Heart left ventricle (tissue), 16 donors: ENCODE results near the gene SPTBN4. TPM values are rescaled to one million over a fixed set of nuclear protein-coding genes. Genes with fewer than 3 reads are reported as not detected.

Source experiments
- ATAC-seq, 4 donors: fragments of 200-7000 bp; cut with Tn5 transposase; one replicate each; pipeline ENCODE4 v1.9.1; 2020 to 2022; ENCODE audit warnings: moderate library complexity in 4 of 4, mild to moderate bottlenecking in 3 of 4, moderate number of reproducible peaks in 1 of 4
- DNase-seq, 5 donors: peaks; one replicate each; pipeline ENCODE4 v3.0.0-alpha.2; 2020
- H3K27ac ChIP-seq, 12 donors: fragments of 200-600 bp; sonication (generic) in 4 of 12; one replicate each; pipeline versions ENCODE4 v1.5.0 to v1.8.0; 2016 to 2022; ENCODE audit warnings: mild to moderate bottlenecking in 2 of 12
- H3K27me3 ChIP-seq, 9 donors: fragments of 200-600 bp; sonication (generic) in 2 of 9; one replicate each; pipeline versions ENCODE4 v1.5.1 to v1.8.0; 2016 to 2022; ENCODE audit warnings: mild to moderate bottlenecking in 3 of 9
- H3K36me3 ChIP-seq, 9 donors: fragments of 200-600 bp; sonication (generic) in 2 of 9; one replicate each; pipeline versions ENCODE4 v1.5.0 to v1.8.0; 2018 to 2022; ENCODE audit warnings: mild to moderate bottlenecking in 2 of 9
- H3K4me1 ChIP-seq, 12 donors: fragments of 200-600 bp; sonication (generic) in 4 of 12; one replicate each; pipeline versions ENCODE4 v1.5.0 to v1.8.0; 2016 to 2022; ENCODE audit warnings: mild to moderate bottlenecking in 3 of 12
- H3K4me3 ChIP-seq, 12 donors: fragments of 200-600 bp; sonication (generic) in 4 of 12; one replicate each; pipeline versions ENCODE4 v1.5.0 to v1.8.0; 2017 to 2022; ENCODE audit warnings: mild to moderate bottlenecking in 9 of 12, moderate library complexity in 4 of 12
- H3K9me3 ChIP-seq, 12 donors: fragments of 200-600 bp; sonication (generic) in 4 of 12; one replicate each; pipeline versions ENCODE4 v1.5.0 to v1.8.0; 2016 to 2022; ENCODE audit warnings: mild to moderate bottlenecking in 1 of 12
- POLR2A ChIP-seq, 2 donors: fragments of 450-650 bp; IDR thresholded peaks; one replicate each; pipeline ENCODE4 v1.6.1; 2017; ENCODE audit warnings: antibody characterized with exemption in 2 of 2, mild to moderate bottlenecking in 2 of 2, moderate library complexity in 2 of 2
- WGBS, 4 donors: extraction: QIAGEN DNeasy Blood & Tissue Kit in 2 of 4; methylation state at CpG; one replicate each; pipeline versions ENCODE4 v1.1.5 to v1.1.7; 2013 to 2018; 5-methylcytosine and 5-hydroxymethylcytosine counted together
- intact Hi-C, 10 donors: fragments of 100-400 bp; cut with DNase I; formaldehyde crosslinking; loops; one replicate each; pipeline versions ENCODE4 v1.11.1 to v1.14.2; 2022
- polyA plus RNA-seq, 2 donors: library from polyadenylated mRNA; stranded (reverse); fragments of 200-250 nt; gene quantifications; one replicate each; pipeline ENCODE4 v1.2.3, GENCODE V29; 2013
- total RNA-seq, 9 donors: library from RNA; depleted of rRNA in 2 of 9; stranded (reverse); fragments of >200 nt in 2 of 9; fragmentation: NEBNext Ultra II Directional in 3 of 9; extraction: Animal tissue kit (Norgen Biotek cat#: 25700) in 3 of 9; gene quantifications; one replicate each; pipeline versions ENCODE4 v1.1.0 to v1.2.4, GENCODE V29; 2016 to 2023
- TF ChIP-seq, protein P1 (sequence below), 12 donors: fragments of 200-600 bp; sonication (generic) in 4 of 12; IDR thresholded peaks; one replicate each; pipeline versions ENCODE4 v1.5.0 to v1.8.0; 2018 to 2022; ENCODE audit warnings: antibody characterized with exemption in 12 of 12, mild to moderate bottlenecking in 5 of 12
- donor health status: ischemic (EF 13 %, LVEDD 7.1; RV severe dilation, severe dysfunction).
- donor health status: healthy with polysubstance abuse.
- donor health status: DM: no; HTN: yes; CAD: no.
- donor health status: DM: no; HTN: no; CAD: no.
- donor health status: ischemic (EF 25% LVEDD 6.9; RV normal size, moderate dysfunction).
- donor health status: ischemic (EF 25% LVEDD 5.7; RV mildly dilated, moderate dysfunction).
- donor health status: healthy.
- donor health status: DM: yes; HTN: yes; CAD: no.
- donor health status: ischemic (EF 35%, LVEDD 5.7; RV mildly dilated, moderate dysfunction).
- donor health status: nonischemic (EF 11% LVEDD 7.7; RV severe dilation, severe dysfunction).
- donor health status: DM: yes; HTN: yes; CAD: no.
- donor health status: PGD.
- donor health status: ischemic (EF 29% LVEDD 5.4; RV normal size, mild dysfunction).
- donor health status: nonischemic (EF 23%, LVEDD 6.1; RV moderate dilation, normal function).

SPTBN4 gene
- total and polyA plus RNA-seq, 11 donors: 1.9 to 8.7 (median 4.2) TPM

DNA sequence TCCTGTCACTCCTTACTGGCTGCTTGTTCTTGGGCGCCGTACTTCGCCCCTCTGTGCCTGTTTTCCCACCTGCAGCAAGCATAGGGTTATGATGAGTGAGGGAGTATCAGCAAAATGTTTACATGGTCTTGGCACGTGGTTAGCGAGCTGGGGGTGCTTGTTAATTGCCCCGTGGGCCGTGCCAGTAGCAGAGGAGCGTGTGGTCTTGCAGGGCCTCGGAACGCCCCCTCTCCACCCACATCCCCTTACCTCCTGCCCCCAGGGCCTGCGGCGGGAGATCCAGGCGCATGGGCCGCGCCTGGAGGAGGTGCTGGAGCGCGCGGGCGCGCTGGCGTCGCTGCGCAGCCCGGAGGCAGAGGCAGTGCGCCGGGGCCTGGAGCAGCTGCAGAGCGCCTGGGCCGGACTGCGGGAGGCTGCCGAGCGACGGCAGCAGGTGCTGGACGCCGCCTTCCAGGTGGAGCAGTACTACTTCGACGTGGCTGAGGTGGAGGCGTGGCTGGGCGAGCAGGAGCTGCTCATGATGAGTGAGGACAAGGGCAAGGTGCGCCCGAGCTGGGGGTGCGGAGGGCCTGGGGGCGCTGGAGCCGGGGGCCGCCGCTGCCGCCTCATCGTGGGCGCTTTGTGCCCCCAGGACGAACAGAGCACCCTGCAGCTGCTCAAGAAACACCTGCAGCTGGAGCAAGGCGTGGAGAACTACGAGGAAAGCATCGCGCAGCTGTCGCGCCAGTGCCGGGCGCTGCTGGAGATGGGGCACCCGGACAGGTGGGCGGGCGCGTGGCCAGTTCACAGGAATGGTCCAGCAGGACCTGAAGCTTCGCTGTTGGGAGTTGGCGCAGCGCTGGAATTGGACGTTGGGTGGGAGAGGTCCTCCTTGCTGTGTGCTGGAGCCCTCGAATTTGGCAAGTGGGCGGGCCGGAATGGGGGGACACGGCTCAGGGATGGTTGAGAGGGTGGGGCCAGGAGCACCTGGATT is 87.4 kb downstream of the SPTBN4 start:
- Histone ChIP-seq H3K4me1 (peaks cover 0 to 3% (median 0%) of the 10 kb centered on the region in 12 donors), H3K27ac (no peak overlapping the region), H3K4me3 (no peak overlapping the region), H3K27me3 (peaks cover 0 to 50% (median 8%) of the 10 kb centered on the region in 9 donors), H3K36me3 (no peaks in the 10 kb centered on the region), H3K9me3 (no peaks in the 10 kb centered on the region)
- ATAC-seq (no peak), DNase-seq (peak in 1 of 5 donors; percentile 60)
- WGBS, 4 donors: 21 to 45% (median 28%) methylated on average over 43 to 69 of the region's 69 CpGs
- no peak for TF ChIP-seq POLR2A (IDR thresholded peaks at IDR 0.05)
- TF ChIP-seq, protein P1, sequence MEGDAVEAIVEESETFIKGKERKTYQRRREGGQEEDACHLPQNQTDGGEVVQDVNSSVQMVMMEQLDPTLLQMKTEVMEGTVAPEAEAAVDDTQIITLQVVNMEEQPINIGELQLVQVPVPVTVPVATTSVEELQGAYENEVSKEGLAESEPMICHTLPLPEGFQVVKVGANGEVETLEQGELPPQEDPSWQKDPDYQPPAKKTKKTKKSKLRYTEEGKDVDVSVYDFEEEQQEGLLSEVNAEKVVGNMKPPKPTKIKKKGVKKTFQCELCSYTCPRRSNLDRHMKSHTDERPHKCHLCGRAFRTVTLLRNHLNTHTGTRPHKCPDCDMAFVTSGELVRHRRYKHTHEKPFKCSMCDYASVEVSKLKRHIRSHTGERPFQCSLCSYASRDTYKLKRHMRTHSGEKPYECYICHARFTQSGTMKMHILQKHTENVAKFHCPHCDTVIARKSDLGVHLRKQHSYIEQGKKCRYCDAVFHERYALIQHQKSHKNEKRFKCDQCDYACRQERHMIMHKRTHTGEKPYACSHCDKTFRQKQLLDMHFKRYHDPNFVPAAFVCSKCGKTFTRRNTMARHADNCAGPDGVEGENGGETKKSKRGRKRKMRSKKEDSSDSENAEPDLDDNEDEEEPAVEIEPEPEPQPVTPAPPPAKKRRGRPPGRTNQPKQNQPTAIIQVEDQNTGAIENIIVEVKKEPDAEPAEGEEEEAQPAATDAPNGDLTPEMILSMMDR (IDR thresholded peaks at IDR 0.05): no peak
- intact Hi-C loops: no loop called here

DNA sequence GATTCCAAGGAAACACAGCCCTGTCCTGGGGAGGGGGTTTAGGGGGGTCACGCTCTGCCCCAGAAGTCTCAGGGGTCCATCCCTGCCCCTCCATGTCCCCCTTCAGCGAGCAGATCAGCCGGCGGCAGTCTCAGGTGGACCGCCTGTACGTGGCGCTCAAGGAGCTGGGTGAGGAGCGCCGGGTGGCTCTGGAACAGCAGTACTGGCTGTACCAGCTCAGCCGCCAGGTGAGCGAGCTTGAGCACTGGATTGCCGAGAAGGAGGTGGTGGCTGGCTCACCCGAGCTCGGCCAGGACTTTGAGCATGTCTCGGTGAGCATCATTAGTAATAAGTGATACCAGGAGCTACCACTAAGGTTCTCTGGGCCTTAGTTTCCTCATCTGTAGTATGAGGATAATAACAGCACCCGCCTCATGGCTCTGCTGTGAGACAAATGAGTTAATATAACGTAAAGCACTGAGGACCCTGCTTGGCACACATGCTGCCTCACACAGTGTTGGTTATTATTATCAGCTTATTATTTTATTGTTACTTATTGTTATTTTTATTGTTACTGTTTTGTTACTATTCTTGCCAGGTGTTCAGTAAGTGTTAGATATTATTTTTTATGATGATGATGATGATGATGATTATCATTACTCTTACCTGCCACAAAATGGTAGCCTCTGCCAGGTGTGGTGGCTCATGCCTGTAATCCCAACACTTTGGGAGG is 89.3 kb downstream of the SPTBN4 start:
- Histone ChIP-seq H3K9me3 (no peaks in the 10 kb centered on the region), H3K27ac (no peak overlapping the region), H3K27me3 (peaks cover 0 to 39% (median 8%) of the 10 kb centered on the region in 9 donors), H3K4me3 (no peak overlapping the region), H3K4me1 (no peaks in the 10 kb centered on the region), H3K36me3 (no peaks in the 10 kb centered on the region)
- DNase-seq (peak in 1 of 5 donors; percentile 46), ATAC-seq (no peak)
- intact Hi-C loops: no loop called here
- WGBS, 4 donors: 75 to 91% (median 79%) methylated on average over 13 to 17 of the region's 17 CpGs
- TF ChIP-seq POLR2A (IDR thresholded peaks at IDR 0.05): no peak
- TF ChIP-seq, protein P1 (IDR thresholded peaks at IDR 0.05): no peak

DNA sequence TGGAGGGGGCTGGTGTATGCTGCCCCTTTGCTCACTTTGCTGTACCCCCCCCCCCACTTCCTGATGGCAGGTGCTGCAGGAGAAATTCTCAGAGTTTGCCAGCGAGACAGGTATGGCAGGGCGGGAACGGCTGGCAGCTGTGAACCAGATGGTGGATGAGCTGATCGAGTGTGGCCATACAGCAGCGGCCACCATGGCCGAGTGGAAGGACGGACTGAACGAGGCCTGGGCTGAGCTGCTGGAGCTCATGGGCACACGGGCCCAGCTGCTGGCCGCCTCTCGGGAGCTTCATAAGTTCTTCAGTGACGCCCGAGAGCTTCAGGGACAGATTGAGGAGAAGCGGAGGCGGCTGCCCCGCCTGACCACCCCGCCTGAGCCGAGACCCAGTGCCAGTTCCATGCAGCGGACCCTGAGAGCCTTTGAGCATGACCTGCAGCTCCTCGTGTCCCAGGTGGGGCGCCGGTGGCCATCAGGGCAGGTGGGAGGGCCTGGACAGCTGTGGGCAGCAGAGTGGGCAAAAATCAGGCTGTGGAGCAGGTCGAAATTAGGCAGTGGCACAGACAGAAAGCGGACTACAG is 90.2 kb downstream of the SPTBN4 start:
- no peak for TF ChIP-seq POLR2A (IDR thresholded peaks at IDR 0.05)
- TF ChIP-seq, protein P1 (IDR thresholded peaks at IDR 0.05): no peak
- Histone ChIP-seq H3K36me3 (no peaks in the 10 kb centered on the region), H3K4me3 (no peak overlapping the region), H3K4me1 (no peaks in the 10 kb centered on the region), H3K27ac (no peak overlapping the region), H3K27me3 (peaks cover 0 to 40% (median 8%) of the 10 kb centered on the region in 9 donors), H3K9me3 (no peaks in the 10 kb centered on the region)
- ATAC-seq (no peak), DNase-seq (peak in 1 of 5 donors; percentile 27)
- 82 to 91% (median 85%) methylated on average over 12 to 24 of the region's 24 CpGs for WGBS, 4 donors
- intact Hi-C loops: no loop called here

DNA sequence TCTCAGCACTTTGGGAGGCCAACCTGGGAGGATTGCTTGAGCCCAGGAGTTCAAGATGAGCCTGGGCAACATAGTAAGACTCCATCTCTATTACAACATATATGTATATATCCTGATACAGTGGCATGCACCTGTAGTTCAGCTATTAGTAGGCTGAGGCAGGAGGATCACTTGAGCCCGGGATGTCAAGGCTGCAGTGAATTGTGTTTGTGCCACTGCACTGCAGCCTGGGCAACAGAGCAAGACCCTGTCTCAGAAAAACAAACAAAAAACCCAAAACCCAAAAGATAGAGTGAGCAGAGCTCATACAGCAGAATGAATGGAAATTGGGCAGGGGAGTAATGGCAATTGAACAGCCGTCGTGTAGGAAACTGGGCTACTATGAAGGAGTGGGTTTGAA is 92.6 kb downstream of the SPTBN4 start:
- Histone ChIP-seq H3K36me3 (no peaks in the 10 kb centered on the region), H3K27ac (no peak overlapping the region), H3K4me3 (no peak overlapping the region), H3K9me3 (no peaks in the 10 kb centered on the region), H3K4me1 (no peaks in the 10 kb centered on the region), H3K27me3 (peaks cover 0 to 24% (median 4%) of the 10 kb centered on the region in 9 donors)
- TF ChIP-seq POLR2A (IDR thresholded peaks at IDR 0.05): no peak
- TF ChIP-seq, protein P1 (IDR thresholded peaks at IDR 0.05): no peak
- no peak for ATAC-seq
- intact Hi-C loops: no loop called here
- DNase-seq: no peak
- WGBS, 4 donors: 81 to 92% (median 84%) methylated on average over 3 of the region's 3 CpGs
